ENCODE measurements around the gene ASB8.
A peak's percentile ranks its signal among the peaks of the same experiment; 100 is the strongest.
"Not testable (repeated sequence)": the region's sequence is repeated elsewhere in the genome, so short reads cannot be mapped to it uniquely, and the experiment has no call there.

The ASB8 gene

DNA sequence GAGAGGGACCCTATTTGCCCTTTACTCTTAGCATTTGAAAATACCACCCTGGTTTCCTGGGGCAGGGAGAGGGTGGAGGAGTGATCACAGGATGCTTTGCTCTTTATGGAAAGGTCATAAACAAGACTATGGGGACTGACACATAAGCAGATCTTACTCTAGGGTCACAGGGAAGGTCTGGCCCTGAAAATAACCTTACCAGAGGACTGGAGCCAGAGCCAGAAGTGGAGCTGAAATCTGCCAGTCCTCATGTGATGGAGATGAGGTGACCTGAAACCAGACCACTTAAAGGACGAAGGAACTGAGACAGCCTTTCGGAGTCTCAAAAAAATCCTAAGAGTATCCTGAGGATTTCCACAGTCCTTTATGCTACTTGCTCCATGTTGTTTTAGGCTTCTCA lies 25.8 kb downstream of the ASB8 start:
- no peak for DNase-seq

DNA sequence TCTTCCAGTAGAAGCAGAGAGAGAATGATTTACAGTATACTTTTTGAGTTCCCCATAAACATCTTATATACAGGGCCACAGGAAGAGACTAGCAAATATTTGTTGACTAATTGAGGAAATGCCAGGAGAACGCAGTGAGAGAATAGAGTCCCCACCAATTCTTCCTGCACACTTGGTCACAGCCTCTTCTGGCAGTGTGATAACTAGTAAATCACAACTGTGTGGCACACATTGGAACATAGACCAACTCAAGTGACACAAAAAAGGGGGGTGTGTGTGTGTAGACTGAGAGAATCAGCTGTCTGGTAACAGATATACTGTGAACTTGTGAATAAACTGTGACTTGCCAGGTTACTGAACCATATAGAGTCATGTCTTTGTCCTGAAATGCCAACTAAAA lies 27.9 kb downstream of the ASB8 start:
- no peak for DNase-seq

DNA sequence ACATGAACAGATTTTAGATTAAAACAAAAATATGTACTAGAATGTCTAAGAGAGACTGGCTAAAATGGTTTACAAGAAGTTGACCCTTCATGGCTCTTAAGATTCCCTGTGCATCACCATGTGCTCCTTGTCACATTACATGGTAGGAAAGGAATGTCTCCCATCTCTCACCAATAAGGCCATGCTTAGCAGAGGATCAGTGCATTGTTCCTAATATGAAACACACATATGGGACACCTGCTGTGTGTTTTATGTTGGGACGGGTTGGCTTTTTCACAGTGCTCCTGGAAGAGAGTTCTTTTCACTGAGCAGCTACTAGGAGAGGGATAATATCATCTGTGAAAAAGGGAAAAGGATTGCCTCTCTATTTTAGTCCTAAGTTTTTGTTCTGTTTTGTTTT lies 28.5 kb downstream of the ASB8 start:
- no peak for DNase-seq

DNA sequence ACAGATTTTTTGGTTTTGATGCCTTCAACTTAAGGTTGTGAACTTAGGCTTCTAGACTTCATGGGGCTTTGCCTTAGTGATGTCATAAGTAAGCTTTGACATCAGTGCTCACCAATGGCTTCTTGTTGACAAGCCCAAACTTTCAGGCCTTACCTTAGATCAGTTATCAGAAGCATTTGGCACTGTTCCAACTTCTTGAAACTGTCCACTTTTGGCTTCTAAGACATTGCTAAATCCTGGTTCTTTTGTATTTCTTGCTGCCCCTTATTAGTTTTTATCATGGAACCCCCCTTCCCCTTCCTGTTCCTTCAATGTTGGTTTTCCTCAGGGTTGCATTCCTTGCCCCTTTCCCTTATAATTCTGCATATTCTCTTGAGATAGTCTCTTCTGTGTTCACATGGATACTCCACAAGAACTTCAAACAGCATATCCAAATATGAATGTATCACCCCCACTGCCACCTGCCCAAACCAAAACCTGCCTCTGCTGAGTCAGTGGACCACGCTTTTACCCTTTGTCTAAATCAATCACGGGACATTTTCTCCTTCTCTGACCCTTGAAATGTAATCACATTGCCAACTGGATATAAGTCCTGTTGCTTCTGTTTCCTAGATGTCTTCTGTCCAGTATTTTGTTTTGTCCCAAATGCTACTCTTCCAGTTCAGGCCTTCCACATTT lies 30.2 kb downstream of the ASB8 start:
- no peak for DNase-seq

DNA sequence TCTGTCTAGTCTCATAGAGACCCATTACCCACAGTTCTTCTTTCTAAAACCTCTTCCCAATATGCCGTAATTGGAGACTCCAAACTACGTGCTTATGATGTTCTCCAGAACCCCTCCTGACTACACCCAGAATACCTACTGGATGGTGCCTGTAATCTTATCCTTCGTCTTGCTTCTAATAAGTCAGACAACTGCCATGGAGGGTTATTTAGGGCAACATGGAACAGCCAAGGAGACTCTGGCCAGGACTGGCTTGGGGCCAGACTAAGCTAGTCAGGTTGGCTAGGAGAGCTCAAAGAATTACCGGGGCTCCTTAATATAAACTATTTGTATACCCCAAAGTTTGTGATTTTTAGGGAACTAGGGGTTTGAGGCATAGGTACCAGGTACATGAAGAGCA lies 31.3 kb downstream of the ASB8 start:
- no peak for DNase-seq

DNA sequence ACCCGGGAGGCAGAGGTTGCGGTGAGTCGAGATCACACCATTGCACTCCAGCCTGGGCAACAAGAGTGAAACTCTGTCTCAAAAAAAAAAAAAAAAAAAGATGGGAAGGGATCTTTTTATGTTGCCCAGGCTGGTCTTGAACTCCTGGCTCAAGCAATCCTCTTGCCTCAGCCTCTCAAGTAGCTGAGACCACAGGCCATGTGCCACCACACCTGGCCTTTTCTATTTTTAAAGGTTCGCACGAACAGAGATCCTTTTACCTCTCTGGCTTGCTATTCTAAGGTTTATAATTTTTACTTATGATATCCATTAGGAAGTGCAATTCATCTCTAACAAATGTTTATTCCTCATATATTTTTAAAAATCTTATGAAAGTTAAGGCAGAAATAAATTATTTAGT lies 31.8 kb downstream of the ASB8 start:
- not testable (repeated sequence) for DNase-seq

DNA sequence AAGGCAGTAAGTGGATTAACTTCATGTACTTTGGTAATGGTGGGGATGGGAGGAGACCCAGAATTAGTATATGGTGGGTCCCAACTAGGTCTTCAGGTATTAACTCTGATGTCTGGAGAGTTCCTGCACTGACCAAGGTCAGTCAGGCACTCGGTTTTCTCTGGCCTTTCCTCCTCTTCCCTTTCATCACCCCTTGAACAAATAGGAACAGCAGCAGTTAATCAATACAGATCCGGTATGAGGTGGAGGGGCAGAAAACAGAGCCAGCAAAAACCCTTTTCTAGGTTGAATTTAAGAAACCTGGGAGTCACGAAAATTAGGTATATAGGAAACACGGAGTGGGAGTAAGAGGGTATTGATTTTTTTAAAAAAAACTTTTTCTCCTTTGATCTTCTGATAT lies 34.1 kb downstream of the ASB8 start:
- DNase-seq, result no peak

DNA sequence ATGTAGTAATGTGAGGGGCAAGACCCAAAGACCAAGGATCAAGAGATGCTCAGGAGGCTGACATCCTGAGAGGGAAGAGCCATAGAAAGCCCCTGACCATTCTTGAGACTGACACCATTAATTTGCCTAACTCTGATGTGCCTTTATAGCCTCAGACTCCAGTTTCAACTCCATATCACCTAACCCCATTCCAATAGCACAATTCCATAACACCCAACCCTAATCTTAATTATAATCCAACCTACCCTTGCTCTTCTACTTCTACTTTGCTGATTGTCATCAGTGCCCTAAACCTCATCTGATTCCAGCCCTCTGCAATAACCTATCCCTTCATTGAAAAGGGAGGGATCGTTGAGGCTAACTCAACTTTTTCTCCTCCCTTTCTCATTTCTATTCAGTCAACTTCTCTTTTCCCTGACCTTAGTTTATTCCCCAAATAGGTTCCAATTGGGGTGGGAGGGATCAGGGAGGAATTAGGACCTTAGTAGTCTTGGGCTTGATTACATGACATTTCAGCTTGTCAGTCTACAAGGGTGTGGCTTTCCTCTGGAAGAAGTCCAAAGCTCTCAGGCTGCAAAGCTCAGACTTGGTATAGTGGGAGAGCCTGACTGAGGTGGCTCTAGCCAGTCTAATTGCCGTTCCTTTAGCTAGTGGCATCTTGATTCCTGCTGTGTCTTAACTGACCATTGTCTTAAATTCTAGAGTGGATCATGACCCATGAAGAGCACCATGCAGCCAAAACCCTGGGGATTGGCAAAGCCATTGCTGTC lies 35.1 kb downstream of the ASB8 start:
- no peak for DNase-seq

DNA sequence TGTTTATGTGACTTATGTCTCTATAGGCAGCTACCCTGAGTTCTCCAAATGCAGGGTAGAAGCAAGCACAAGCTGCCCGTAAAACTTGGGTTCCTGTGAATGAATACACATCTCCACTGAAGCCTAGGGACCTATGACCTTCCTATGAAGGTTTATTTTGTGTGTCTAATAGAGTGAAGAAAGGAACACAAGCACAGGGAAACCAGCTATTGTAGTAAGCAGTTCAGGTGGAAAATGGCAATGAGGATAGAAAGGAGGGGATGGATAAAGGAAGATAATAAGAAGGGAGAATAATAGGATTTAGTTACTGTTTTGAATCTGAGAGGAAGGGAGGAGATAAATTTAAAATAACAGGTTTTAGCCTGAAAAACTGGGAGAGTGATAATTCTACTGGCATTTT lies 35.8 kb downstream of the ASB8 start:
- no peak for DNase-seq

DNA sequence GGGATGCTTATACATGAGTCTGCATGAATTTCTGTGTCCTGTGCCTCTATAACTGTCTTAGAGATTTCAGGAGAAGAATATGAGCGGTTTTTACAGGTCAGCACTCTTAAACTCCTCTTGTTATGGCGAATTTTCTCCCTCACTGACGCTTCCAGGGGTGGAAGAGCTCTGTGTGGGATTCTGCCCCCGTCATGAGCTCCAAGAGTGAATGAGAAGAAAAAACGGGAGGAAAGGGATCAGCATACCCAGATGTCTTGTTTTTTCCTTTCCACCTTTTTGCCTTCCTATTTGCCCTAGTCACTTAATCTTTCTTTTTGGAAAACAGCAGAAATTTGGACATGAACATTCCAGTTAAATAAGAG lies 37.5 kb downstream of the ASB8 start:
- DNase-seq, result no peak

DNA sequence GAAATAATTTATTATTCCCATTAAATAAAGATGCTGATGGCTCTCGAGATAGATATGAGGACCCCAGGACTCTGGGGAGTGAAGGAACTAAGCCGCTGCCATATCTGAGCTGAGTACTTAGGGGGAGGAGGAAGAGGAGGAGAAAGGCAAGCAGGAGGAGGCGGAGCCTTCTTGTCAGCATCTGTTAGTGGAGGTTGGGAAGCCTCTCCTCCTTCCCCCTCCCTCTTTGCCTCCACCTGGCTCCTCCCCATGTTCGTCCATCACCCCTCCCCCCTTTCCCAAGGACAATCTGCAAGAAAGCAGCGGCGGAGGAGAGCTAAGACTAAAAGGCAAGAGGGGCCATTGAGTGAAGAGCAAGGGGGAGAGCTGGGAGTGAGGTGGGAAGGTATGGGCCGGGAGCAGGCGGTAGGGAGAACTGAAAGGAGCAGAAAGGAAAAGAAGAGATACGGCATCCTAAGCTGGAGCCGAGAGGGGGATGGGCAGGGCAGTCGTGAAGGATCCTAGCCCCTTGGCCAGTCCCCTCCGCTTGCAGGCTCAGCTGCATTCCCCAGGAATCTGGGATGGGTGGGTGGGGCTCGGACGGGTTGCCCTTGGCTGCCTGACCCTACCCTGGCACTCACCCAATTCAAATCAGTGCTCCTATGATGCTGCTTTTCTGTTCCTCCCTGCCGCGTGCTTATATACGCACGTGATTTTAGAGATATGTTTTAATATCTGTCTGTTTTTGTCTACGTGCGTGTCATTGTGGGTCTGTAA lies 38.1 kb downstream of the ASB8 start, which contains the start of gene PFKM:
Gene PFKM (plus strand): TSS at position 287 of the 756 bp plus-strand sequence. CDS start 3,411 bp downstream, outside the sequence.
- DNase-seq, result peak; percentile 78

DNA sequence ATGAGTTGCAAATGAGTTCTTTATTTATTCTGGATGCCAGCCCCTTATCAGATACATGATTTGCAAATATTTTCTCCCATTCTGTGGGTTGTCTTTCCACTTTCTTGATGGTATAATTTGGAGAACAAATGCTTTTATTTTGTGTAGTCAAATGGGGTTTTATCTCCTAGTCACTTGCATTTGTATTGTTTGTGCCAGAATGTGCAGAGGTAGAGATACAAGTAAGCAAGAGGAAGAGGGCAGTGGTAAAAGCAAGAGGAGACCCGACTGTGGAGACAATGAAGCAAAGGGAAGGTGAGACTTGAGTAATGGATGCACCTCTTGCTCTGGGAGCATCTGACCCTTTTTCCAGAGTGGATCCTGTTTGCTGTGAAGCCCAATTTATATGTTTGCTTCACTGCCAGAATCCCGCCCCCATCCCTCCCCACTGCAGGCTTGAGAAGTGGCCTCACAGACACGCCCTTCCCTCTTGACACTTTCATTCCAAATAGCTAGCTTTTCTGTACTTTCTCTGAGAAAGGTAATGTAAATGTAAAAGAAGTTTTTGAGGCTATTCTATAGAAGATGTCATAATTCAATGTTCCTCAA lies 38.9 kb downstream of the ASB8 start:
- DNase-seq, result peak; percentile 30

DNA sequence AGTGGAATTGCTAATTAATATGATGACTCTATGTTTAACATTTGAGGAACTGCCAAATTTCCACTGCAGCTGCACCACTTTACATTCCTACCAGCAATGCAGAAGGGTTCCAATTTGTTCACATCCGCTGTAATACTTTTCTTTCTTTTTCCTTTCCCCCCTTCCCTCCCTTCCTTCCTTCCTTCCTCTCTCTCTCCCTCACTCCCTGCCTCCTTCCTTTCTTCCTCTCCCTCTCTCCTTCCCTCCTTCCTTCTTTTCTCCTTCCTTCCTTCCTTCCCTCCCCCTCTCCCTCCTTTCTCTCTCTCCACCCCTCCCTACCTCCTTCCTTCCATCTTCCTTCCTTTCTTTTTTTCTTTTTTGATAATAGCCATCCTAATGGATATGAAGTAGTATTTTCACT lies 41.4 kb downstream of the ASB8 start:
- DNase-seq, result no peak

DNA sequence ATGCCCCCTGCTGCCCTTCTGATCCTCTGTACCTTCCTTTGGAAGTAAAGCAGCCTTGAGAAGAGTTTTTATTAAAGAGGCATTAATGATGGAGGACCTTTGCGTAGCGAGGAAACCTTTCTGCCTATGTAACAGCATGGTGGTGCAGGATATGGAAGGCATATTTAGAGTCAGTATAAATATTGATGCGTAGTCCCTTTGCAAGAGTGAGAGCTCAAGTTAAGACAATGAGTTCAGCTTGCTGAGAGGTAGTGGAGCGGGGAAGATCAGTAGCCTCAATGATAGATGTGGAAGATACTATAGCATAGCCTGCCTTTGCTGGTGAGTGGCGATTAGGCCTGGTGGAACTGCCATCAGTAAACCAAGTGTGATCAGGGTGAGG lies 46.0 kb downstream of the ASB8 start:
- DNase-seq, result not testable (repeated sequence)

DNA sequence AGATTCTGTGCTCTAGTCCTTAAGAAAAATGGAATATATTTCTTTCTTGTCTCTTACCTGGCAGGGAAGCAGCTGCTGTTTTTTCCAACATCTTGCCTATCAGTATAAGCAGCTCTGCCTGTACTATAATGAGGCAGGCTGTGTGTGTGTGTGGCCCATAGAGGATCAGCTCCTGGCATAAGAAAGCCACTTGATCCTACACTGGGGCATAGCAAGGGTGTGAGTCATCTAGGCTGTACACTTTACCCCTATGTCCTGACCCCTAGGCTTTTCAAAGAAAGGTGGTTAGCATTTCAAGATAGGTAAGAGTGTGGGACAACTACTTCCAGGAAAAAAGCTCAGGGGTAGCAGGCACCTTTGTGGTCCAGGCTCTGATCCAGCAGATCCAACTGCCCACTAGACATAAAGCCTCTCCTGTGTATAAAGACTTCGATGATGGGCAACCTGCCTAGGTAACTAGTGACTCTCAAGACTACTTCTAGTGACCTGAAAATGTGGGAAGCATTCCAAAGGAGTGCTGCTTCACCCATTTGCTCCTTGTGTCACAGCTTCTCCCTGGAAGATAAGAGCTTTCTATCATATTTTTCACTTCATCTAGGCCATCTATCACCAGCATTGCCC lies 46.5 kb downstream of the ASB8 start:
- DNase-seq, result no peak

DNA sequence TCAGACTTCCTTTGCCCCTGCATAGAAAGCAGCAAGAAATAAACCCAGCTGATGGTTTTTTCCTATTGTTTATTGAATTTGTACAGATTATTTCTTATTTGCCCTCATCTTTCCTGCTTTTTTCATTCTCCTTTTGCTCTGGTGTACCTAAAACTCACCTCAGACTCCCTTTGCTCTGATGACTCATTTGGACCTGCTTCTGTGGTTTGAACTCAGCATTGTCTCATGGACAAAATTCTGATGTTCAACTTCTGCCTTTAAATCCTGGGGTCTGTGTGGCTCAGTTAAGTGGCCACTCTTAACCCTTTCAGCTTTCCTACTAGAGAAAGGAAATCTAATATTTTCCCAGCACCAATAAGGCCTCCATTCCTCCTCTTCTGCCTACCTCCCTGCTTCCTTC lies 47.9 kb downstream of the ASB8 start:
- no peak for DNase-seq

DNA sequence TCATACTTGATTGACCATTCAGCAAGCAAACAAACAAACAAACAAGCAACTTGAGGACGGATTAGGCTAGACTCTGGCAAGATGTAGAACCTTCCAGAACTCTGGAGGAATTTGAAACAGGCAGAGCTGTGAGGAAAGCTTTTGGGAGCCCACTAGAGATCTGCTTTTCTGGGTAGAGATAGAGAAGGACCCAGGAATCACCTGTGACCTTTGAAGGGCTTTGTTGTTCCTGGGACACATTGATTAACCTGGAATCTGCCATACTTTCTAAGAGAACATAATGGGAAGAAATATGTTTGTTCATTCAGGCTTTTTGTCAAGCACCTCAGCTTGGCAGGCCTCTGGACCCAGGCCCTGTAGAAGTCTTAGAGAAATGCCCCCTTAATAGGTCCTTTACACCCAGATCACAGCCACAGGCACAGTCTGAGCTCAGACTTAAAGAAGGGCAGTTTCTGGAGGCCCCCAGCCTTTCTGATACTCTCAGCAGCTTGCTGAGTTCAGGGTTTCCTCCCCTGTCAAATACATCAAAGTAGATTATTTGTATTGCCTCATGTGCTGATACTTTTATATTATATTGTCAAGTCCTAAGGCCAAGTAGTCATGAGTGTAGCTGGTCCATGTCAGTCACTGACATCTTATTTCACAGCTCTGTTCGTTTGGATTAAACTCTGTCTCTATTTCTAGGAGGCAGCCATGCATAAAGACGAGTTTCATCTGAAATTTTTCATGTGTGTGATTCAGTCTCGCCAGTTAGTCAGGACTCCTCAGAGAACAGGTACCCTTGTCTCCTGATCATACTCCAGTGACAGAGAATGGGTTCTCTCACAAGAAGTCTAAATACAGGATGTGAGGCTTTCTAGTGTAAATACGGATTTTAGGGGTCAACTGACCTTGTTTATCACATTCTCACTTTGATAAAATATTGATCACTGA lies 50.4 kb downstream of the ASB8 start:
- DNase-seq, result no peak

DNA sequence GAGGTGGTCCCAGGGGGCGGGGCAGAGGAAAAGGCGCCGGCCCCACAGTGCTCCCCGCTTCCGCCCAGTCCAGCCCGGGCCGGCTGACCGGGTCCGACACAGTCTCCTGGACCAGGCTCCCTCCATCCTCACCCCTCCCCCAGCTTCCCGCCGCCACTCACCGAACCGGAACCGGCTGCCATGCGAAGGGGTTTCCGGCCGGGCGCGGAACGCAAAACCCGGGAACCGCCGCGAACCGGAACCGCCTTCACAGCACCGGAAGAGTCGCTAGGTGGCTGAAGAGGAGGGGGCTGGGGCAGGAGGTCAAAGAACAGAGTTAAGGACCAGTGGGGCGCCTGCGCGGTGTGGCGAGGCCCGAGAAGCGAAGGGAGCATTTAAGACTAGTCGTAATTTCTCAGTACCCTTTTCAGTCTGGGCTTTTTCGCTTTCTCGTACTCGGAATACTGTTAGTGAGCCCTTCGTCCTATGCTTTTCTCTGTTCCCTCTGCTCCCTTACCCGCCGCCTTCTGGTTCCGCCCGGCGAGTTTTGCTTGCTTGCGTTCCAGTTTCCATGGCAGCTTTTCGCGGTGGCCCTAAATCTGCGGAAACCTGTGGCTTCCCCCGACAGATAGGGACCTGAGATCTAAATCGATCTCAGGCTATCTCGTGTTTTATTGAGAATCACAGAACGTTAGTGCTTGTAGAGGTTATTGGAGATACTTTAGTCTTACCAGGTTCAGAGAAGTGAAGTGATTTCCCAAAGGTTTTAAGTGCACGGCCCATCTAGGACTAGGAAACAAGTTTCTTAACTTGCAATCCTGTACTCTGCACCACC lies 51.2 kb downstream of the ASB8 start, which contains the start of gene SENP1:
Gene SENP1 (minus strand): TSS at position 213 of the 814 bp plus-strand sequence. CDS start 4,607 bp downstream, outside the sequence.
- DNase-seq, result peak; percentile 67

DNA sequence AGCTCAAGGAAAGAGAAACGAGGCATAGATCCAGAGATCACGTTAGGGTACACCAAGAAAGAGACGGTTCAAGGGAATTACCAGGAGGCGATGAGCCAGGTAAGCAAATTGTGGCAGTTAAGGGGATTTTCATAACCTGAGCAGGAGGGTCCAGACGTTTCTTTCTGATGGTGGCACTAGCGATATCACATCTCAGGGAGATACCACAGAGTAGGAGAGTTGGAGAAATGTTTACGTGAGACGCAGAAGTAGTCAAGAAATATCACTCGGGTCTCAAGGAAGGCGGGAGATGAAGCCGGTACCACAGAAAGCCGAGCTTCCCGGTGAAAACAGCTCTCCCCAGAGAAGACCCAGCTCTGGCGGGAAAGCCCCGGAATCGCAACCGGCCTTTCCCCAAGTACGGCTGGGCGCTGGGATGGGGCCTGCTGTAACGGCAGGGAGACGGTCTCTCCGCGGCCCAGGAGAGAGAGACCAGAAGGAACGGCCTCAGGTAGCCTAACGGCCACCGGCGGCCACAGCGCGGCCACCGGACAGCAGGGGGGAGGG lies 51.9 kb downstream of the ASB8 start:
- DNase-seq, result peak; percentile 13

DNA sequence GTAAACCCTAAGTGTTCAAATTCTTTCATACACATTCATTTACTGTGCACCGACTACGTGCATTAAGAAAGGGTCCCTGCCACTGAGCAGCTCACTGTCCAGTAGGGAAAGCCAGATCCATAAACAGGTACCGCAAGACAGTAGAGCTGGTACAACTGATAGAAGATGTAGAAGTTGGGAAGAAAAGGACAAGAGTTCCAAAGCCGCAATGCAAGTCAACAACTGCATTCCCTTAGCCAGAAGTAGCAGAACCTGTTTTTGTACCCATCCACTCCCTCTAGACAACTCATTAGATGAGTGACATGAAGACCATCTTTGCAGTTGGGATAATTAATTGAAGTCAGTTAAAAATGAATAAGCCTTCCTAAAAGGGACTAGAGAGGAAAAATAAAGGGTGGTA lies 52.8 kb downstream of the ASB8 start:
- DNase-seq, result no peak
